K562 (cell line): ENCODE measurements around the gene TNFSF13. TPM values are rescaled to one million over a fixed set of nuclear protein-coding genes. Genes with fewer than 3 reads are reported as not detected.

Experiments used
- CCNT2 ChIP-seq: IDR thresholded peaks from 2 replicates; pipeline ENCODE4 v1.6.1; 2011; ENCODE audit warnings: borderline replicate concordance, low read depth, mild to moderate bottlenecking, moderate library complexity, mixed read lengths, low read length; ENCODE audit not compliant: insufficient read length; ENCODE audit errors: extremely low read depth
- EP400 ChIP-seq: fragments of 450-650 bp; IDR thresholded peaks from 2 replicates; pipeline ENCODE4 v1.6.1; 2017; ENCODE audit warnings: antibody characterized with exemption, mild to moderate bottlenecking, moderate library complexity
- FOXA3 ChIP-seq, 2 experiments: fragments of 450-650 bp in 1 of 2; sonication (generic) in 1 of 2; formaldehyde crosslinking; IDR thresholded peaks in 1 of 2; conservative IDR thresholded peaks in 1 of 2; 2 replicates each; pipeline versions ENCODE4 v1.4.0 to v1.8.0; 2020 to 2022; ENCODE audit warnings: mild to moderate bottlenecking in 2 of 2, missing genetic modification reagents in 1 of 2
- L3MBTL2 ChIP-seq: fragments of 450-650 bp; IDR thresholded peaks from 2 replicates; pipeline ENCODE4 v1.6.1; 2016; ENCODE audit warnings: mild to moderate bottlenecking, moderate library complexity
- PHF20 ChIP-seq: fragments of 450-650 bp; IDR thresholded peaks from 2 replicates; pipeline ENCODE4 v1.6.1; 2018; ENCODE audit not compliant: partially characterized antibody
- ZNF212 ChIP-seq: fragments of 450-650 bp; formaldehyde crosslinking; IDR thresholded peaks from 2 replicates; pipeline ENCODE4 v1.4.0; 2020; ENCODE audit warnings: mild to moderate bottlenecking
- polyA plus RNA-seq, 8 experiments: library from polyadenylated mRNA; depleted of rRNA in 4 of 8; stranded (reverse) in 5 of 8; unstranded in 3 of 8; fragments of >200 nt; fragmentation: Nextera tagmentation in 2 of 8; fragmentation: Illumina TruSeq in 1 of 8; extraction: Ambion mirVana in 2 of 8; extraction: Trizol in 1 of 8; gene quantifications; 2 replicates each; pipeline versions ENCODE4 v1.2.1 to v1.2.3, GENCODE V29; 2011 to 2014; ENCODE audit warnings: inconsistent platforms in 1 of 8, missing spikeins in 1 of 8
- total RNA-seq, 7 experiments: library from RNA; depleted of rRNA in 6 of 7; stranded (reverse); fragments of >200 nt in 6 of 7; fragmentation: Illumina TruSeq in 2 of 7; extraction: Trizol in 2 of 7; gene quantifications; 2 replicates each; pipeline versions ENCODE4 v1.2.1 to v1.2.3, GENCODE V29; 2011 to 2021; ENCODE audit warnings: low replicate concordance in 1 of 7
- TF ChIP-seq, protein P1 (sequence below): fragments of 450-650 bp; formaldehyde crosslinking; IDR thresholded peaks from 2 replicates; pipeline ENCODE4 v1.4.0; 2022; ENCODE audit warnings: missing genetic modification characterization
- TF ChIP-seq, protein P2 (sequence below): fragments of 200-800 bp; sonication (Bioruptor generic); IDR thresholded peaks from 2 replicates; pipeline ENCODE4 v1.6.1; 2017; ENCODE audit warnings: missing genetic modification characterization, missing compliant biosample characterization
- TF ChIP-seq, protein P3 (sequence below): fragments of 200-800 bp; sonication (Bioruptor generic); IDR thresholded peaks from 2 replicates; pipeline ENCODE4 v1.6.1; 2016; ENCODE audit warnings: missing genetic modification characterization, missing compliant biosample characterization
- TF ChIP-seq, protein P4 (sequence below): fragments of 450-650 bp; IDR thresholded peaks from 2 replicates; pipeline ENCODE4 v1.6.1; 2016; ENCODE audit warnings: mild to moderate bottlenecking
- TF ChIP-seq, protein P5 (sequence below): fragments of 450-650 bp; IDR thresholded peaks from 2 replicates; pipeline ENCODE4 v1.7.0; 2016; ENCODE audit warnings: borderline replicate concordance

Gene TNFSF13
- total and polyA plus RNA-seq, 9 of the 15 experiments (the other 6 are each of a cell fraction or from before 2014, with no cell fraction given): 0.04 to 0.51 (median 0.19) TPM; not detected in 1

DNA sequence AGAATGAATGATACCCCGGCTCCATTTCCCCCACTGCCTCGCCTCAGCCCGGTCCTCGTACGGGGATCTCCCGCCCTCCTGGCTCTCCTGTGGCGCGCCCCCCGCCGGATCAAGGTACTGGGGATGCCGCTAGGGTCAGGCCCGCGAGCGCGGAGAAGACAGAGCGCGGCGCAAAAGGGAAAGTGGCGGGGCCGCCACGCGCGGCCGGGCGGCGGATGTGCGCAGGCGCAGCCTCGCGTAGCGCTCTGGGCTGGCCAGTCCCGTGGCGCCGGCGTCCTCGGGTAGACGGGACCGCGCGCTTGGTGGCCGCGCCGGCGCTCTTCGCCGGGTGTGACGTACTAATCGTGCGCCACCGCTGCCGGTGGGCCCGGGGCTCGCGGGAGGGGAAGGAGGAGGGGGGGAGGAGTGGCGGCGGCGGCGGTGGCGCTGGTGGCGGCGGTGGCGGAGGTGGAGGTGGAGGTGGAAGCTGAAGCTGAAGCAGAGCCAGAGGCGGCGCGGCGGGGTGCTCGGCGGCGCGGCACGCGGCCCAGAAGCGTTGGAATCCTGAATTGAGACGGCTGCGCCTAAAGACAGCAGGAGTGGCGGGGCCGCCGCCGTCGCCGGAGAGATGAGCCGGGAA lies 3.1 kb downstream of the TNFSF13 start, which contains the start of gene SENP3 (continued):
- TF ChIP-seq, protein P1, sequence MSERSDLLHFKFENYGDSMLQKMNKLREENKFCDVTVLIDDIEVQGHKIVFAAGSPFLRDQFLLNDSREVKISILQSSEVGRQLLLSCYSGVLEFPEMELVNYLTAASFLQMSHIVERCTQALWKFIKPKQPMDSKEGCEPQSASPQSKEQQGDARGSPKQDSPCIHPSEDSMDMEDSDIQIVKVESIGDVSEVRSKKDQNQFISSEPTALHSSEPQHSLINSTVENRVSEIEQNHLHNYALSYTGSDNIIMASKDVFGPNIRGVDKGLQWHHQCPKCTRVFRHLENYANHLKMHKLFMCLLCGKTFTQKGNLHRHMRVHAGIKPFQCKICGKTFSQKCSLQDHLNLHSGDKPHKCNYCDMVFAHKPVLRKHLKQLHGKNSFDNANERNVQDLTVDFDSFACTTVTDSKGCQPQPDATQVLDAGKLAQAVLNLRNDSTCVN (CRISPR knock-in tag): no peak
- TF ChIP-seq, protein P2, sequence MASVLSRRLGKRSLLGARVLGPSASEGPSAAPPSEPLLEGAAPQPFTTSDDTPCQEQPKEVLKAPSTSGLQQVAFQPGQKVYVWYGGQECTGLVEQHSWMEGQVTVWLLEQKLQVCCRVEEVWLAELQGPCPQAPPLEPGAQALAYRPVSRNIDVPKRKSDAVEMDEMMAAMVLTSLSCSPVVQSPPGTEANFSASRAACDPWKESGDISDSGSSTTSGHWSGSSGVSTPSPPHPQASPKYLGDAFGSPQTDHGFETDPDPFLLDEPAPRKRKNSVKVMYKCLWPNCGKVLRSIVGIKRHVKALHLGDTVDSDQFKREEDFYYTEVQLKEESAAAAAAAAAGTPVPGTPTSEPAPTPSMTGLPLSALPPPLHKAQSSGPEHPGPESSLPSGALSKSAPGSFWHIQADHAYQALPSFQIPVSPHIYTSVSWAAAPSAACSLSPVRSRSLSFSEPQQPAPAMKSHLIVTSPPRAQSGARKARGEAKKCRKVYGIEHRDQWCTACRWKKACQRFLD (CRISPR knock-in tag): peak; percentile 76; the same call in 1 of the 2 replicates
- TF ChIP-seq CCNT2 (peak; percentile 54), PHF20 (peak; percentile 77), L3MBTL2 (peak; percentile 47; the same call in 1 of the 2 replicates), ZNF212 (CRISPR knock-in tag) (no peak), FOXA3 (CRISPR knock-in tag; conservative IDR thresholded peaks at IDR 0.05 in 1 of 2, IDR thresholded peaks at IDR 0.05 in 1 of 2) (no peak), EP400 (peak; percentile 68; the same call in 1 of the 2 replicates)
- TF ChIP-seq, protein P3, sequence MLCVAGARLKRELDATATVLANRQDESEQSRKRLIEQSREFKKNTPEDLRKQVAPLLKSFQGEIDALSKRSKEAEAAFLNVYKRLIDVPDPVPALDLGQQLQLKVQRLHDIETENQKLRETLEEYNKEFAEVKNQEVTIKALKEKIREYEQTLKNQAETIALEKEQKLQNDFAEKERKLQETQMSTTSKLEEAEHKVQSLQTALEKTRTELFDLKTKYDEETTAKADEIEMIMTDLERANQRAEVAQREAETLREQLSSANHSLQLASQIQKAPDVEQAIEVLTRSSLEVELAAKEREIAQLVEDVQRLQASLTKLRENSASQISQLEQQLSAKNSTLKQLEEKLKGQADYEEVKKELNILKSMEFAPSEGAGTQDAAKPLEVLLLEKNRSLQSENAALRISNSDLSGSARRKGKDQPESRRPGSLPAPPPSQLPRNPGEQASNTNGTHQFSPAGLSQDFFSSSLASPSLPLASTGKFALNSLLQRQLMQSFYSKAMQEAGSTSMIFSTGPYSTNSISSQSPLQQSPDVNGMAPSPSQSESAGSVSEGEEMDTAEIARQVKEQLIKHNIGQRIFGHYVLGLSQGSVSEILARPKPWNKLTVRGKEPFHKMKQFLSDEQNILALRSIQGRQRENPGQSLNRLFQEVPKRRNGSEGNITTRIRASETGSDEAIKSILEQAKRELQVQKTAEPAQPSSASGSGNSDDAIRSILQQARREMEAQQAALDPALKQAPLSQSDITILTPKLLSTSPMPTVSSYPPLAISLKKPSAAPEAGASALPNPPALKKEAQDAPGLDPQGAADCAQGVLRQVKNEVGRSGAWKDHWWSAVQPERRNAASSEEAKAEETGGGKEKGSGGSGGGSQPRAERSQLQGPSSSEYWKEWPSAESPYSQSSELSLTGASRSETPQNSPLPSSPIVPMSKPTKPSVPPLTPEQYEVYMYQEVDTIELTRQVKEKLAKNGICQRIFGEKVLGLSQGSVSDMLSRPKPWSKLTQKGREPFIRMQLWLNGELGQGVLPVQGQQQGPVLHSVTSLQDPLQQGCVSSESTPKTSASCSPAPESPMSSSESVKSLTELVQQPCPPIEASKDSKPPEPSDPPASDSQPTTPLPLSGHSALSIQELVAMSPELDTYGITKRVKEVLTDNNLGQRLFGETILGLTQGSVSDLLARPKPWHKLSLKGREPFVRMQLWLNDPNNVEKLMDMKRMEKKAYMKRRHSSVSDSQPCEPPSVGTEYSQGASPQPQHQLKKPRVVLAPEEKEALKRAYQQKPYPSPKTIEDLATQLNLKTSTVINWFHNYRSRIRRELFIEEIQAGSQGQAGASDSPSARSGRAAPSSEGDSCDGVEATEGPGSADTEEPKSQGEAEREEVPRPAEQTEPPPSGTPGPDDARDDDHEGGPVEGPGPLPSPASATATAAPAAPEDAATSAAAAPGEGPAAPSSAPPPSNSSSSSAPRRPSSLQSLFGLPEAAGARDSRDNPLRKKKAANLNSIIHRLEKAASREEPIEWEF (CRISPR knock-in tag): no peak
- TF ChIP-seq, protein P4, sequence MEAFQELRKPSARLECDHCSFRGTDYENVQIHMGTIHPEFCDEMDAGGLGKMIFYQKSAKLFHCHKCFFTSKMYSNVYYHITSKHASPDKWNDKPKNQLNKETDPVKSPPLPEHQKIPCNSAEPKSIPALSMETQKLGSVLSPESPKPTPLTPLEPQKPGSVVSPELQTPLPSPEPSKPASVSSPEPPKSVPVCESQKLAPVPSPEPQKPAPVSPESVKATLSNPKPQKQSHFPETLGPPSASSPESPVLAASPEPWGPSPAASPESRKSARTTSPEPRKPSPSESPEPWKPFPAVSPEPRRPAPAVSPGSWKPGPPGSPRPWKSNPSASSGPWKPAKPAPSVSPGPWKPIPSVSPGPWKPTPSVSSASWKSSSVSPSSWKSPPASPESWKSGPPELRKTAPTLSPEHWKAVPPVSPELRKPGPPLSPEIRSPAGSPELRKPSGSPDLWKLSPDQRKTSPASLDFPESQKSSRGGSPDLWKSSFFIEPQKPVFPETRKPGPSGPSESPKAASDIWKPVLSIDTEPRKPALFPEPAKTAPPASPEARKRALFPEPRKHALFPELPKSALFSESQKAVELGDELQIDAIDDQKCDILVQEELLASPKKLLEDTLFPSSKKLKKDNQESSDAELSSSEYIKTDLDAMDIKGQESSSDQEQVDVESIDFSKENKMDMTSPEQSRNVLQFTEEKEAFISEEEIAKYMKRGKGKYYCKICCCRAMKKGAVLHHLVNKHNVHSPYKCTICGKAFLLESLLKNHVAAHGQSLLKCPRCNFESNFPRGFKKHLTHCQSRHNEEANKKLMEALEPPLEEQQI: no peak
- TF ChIP-seq, protein P5, sequence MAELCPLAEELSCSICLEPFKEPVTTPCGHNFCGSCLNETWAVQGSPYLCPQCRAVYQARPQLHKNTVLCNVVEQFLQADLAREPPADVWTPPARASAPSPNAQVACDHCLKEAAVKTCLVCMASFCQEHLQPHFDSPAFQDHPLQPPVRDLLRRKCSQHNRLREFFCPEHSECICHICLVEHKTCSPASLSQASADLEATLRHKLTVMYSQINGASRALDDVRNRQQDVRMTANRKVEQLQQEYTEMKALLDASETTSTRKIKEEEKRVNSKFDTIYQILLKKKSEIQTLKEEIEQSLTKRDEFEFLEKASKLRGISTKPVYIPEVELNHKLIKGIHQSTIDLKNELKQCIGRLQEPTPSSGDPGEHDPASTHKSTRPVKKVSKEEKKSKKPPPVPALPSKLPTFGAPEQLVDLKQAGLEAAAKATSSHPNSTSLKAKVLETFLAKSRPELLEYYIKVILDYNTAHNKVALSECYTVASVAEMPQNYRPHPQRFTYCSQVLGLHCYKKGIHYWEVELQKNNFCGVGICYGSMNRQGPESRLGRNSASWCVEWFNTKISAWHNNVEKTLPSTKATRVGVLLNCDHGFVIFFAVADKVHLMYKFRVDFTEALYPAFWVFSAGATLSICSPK: no peak
